Hematopoietic multipotent progenitor cell treated with erythropoietin and hydrocortisone succinate and interleukin-3 and kit ligand, for 17 days (in vitro differentiated cells): ENCODE data around the gene HLTF.
A peak's percentile ranks its signal among the peaks of the same experiment; 100 is the strongest.

Experiments
- DNase-seq: peaks from one replicate; pipeline ENCODE4 v3.0.0-alpha.2; 2015; ENCODE audit warnings: low spot score

Gene HLTF

DNA sequence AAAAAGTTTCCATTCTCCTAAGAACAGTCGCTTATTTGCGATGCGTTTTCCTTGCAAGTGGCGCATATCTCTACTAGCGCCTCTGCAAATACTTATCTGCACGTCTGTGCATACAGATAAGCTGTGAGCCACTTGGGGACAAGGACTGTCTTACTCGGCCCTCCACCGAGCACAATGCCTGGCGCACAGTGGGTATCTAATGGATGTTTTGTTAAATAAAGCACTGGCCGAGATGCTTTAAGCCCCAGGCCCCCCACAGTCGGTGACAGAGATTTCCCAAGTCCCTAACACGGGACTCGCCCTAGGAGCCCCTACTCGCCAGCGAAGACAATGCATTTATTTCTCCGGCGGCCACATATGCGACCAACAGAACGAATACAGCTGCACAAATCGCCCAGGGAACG, 503 bp downstream of the HLTF start:
- peak; percentile 62 for DNase-seq

DNA sequence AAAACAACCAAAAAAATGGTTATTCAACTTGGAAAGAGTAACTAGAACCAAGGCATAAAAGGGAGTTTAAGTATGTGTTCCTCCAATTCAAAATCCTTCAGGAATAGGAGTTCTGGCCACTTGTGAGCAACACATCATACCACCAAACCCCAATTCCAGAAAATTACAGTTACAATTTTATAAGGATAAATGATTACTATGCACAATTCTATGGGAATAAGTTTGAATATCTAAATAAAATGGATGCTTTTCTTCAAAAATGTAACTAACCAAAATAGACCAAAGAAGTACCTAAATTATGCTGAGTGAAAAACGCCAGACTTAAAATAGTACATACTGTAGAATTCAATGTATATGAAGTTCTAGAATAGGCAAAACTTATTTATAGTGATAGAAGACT, 4.6 kb downstream of the HLTF start:
- DNase-seq: no peak

DNA sequence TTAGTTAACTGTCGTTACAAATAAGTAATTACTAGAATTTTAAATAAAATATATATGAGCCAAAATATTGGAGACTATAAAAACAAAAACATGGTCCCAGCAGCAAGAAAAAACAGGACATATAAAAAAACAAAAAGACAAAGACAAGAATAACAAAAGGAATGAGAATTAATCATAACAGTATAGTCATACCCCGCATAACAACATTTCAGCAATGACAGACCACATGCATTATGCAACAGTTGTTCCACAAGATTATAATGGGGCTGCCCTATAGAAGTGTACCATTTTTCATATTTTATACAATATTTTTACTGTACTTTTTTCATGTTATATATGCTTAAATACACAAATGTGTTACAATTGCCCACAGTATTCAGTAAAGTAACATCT, 5.6 kb downstream of the HLTF start:
- no peak for DNase-seq

DNA sequence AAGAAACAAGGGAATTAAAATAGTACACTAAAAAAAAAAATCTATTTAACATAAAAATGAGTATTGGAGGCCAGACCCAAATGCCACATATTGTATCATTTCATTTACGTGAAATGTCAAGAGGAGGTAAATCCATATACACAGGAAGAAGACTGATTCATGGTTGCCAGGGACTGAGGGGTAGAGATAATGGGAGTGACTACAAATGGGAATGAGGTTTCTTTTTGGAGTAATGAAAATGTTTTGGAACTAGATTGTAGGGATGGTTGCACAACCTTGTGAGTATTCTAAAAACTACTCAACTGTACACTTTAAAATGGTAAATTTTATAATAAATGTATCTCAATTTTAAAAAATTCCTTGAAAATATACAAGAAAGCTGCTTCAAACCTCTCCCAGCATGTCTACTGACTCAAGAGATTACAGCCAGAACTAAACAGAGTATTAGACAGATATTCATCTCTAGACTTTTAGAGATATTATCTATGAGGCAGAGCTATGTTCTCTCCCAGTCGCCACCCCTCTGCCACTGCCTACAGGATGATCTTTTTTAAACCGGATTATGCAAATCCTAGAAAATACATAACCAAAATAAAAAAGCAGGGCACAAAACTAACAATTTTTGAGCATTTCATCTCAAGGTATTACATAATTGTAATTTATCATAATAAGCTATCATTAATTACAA, 6.2 kb downstream of the HLTF start:
- no peak for DNase-seq

DNA sequence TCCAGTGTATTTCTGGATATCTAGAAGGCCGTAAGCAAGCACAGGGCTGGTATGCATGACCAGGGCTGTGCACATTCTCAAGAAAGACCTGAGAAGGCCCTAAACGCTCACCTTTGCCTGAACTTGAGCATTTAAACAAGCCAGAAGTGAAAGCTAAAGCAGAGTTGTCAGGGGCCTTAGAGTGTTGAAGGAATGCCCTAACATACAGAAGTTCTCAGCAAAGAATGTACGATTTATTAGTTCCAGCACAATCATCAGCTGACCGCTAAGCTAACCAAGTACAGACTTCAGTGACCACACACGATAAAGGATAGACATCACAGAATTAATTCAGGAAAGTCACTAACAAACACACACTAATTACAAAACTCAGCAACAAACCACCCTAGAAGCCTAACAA, 8.7 kb downstream of the HLTF start:
- DNase-seq: no peak

DNA sequence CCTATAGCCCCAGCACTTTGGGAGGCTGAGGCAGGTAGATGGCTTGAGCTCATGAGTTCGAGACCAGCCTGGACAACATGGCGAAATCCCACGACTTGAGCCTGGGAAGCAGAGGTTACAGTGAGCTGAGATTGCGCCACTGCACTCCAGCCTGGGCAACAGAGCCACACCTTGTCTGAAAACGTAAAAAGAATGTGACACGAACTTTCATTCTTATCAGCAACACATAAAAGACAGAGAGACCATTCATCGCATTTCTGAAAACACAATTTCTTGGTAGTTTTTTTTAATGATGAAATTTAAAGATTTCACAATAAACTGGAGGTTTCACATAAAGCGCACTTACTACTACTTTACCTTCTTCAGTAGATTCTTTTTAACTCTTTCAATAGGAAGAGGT, 18.4 kb downstream of the HLTF start:
- DNase-seq: no peak

DNA sequence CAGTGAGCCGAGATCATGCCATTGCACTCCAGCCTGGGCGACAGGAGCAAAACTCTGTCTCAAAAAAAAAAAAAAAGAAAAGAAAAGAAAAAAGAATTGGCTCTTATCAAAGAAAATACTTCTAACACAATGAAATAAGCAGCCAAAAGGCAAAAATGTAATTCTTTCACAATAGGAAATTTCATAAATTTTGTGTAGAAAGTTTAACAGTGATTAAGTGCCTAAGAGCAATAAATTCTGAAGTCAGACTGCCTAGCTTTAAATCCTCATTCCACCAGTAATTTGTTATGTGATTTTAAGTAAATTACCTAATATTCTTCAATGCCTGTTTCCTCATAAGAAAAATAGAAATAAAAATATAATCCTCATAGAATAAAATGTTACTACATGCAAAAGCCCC, 24.6 kb downstream of the HLTF start:
- no peak for DNase-seq

DNA sequence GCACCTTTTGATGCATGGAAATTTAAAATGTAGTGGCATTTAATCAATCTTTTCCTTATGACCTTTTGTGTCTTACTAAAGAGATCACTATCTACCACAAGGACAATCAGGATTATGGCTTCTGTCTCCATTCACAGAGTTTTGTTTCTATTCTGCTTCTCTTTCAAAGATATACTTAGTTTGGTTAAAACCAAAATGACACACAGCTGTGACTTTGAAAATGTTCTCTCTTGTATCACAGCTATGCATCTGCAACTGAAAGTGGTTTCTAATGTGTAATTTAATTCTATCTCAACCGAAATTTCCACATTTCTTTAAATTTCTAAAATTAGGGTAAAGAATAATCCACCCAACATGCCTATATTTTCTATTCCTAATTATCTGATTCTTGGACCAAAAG, 27.7 kb downstream of the HLTF start:
- no peak for DNase-seq

DNA sequence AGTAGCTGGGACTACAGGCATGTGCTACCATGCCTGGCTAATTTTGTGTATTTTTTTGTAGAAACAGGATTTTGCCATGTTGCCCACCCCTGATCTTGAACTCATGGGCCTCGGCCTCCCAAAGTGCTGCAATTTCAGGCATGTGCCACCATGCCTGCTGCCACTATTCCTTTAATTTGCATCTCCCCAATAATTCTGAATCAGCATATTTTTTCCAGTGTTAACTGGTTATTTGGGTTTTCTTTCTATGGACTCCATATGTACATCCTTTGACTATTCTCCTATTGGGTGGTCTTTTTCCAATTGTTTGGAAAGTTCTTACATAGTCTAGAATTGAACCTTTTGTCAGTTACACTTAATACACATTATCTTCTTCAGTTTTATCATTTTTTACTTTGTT, 28.1 kb downstream of the HLTF start:
- no peak for DNase-seq

DNA sequence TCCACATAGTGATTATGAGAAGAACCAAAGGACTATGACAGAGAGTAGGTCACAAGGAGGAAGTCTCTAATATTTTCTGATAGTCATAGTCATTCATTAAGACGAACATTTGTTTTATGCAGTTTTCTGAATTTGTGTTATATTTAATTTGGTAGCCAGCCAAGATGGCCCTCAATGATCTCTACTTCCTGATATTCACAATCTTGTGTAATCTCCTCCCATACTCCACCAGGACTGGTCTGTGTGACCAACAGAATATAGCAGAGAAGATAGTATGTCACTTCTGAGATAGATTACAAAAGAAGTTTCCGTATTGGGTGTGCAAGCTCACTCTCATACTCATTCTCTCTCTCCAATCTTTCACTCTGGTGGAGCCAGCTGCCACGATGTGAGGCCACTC, 30.8 kb downstream of the HLTF start:
- no peak for DNase-seq

DNA sequence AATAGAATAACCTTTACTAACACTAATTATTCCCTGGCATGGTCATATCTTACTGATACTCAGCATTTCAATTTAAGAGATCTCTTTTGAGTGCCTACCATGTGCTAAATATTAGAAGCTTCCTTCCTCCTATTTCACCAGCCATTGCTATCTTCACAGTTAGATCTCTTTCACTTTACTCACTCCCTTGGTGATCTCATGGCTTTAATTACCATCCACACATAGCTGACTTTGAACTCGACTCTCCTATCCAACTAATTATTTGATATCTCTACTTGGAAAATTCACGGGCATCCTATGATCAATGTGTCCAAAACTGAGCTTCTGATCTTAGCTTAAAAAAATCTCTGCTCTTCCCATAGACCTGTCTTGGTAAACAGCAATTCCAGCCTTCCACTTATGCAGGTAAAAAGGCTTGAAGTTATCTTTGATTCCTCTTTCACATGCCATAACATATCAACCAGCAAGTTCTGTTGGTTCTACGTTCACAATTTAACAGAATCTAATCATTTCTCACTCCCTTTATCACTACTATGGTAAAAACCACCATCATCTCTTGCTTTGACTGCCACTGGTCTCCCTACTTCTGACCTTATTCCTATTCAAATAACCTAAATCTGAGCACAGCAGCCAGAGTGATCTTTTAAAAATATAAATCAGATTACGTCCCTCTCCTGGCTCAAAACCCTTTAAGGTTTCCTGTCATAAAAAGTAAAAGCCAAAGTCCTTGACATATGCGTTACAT, 41.8 kb downstream of the HLTF start:
- DNase-seq: no peak

DNA sequence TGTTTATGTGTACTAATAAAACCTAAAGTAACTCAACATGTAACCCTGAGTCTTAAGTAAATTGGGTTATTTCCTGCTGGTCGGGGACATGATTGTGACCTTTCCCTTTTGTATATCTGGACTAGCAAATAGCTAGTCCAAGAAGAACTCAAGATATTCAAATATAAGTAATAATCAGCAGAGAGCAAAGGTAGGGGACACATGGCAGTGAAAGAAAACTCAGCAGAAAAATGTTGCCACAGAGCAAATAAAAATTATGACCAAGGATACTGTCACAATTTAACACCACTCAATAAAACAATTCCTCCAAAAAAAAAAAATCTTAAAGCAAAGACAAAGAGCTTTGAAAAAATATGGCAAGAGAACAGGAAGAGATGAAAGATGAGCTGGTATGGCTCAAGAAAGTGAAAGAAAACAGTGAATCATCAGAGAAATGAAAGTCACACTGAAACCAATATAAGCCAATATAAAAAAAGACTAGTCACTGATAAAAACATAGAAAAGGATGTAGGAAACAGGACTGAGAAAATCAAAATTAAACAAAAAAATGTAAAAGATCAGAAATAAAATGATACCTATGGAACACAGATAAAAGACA, 43.4 kb downstream of the HLTF start:
- DNase-seq: no peak

DNA sequence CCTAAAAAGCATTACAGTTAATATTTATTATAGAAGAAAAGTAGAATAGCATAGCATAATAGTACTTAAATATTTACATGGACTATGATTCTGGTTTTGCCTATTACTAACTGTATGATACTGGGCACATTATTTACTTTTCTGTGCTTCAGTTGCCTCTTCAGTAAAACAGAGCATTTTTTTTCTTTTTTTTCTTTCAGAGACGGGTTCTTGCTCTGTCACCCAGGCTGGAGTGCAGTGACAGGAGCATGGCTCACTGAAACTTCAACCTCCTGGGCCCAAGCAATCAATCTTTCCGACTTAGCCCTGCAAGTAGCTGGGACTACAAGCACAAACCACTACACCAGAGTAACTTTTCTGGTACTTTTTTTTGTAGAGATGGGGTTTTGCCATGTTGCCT, 48.0 kb downstream of the HLTF start:
- no peak for DNase-seq

DNA sequence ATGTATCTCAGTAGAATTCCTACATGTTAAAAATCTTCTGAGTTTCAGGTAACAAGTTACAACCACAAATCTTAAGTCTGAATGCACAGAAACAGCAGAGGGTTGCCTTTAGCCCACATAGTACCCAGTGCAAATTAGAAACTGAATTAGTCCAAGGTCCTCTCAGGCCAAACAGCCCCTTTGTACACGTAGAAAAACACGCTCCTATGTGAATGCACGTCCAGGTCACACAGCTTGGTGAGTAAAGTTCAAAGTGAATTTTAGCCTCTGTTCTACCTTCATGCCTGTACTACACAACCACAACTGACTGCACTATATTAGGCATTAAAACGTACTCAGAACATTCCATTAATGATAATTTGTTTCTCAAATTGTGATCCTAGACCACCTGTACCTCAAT, 48.6 kb downstream of the HLTF start:
- DNase-seq: no peak

DNA sequence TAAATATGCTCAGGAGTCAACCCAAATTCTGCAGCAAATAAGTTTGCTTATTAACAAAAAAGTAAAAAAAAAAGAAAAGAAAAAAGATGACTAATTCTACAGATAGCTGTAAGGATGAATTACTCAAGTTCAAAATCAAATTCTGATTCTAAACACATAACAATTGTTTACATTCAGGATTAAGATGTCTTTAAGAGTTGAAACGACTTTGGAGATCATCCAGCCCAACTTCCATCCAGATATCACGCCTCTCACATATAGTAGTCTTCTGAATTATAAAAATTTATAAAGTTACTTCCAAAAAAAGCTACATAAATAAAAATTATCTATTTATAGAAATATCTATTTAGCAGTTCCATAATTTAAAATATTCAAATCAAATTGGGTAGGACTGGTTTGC, 55.2 kb downstream of the HLTF start:
- DNase-seq: no peak

DNA sequence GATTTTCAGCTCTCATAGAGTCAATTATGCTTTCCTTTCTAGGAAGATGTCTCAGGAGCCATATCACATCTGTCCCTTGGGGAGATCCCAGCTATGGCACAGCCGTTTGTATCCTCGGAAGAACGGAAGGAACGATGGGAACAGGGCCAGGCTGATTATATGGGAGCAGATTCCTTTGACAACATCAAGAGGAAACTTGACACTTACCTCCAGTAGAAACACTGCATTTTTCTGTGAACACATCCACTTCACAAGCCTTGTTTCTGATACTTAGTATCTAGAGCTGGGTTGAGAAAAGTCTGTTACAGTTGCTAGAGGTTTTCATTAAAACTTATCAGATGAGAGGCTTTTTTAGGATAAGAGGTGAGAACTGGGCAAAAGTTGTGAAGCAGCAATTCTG, 59.6 kb downstream of the HLTF start:
- no peak for DNase-seq

DNA sequence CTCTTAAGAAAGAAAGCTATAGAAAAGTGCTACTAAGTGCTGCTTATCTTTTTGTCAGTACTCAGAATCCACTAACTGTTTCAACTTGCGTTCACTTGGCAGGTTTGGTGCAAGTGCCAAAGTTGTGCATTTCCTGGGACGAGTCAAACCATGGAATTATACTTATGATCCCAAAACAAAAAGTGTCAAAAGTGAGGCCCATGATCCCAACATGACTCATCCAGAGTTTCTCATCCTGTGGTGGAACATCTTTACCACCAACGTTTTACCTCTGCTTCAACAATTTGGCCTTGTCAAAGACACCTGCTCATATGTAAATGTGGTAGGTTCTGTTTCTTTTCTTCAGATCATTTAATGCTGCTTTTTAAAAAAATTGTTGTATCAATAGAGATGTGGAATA, 62.4 kb downstream of the HLTF start:
- no peak for DNase-seq

DNA sequence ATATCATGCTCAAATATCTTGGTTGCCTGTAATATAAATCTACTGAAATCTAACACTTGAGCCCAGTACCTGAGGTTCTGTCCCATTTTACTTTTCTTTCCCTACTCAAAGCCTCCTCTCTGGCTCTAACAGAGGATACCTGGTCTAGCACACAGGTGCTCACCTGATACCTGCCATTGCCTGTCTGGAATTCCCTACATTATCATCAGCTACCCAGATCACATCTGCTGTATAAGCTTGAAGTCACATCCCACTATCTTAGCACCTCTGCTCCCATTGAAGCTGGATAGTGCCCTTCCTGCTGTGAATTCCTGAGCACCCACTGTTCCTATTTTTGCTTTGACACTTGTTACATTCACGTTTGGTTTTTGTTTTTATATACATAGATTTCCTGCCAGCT, 64.5 kb downstream of the HLTF start:
- DNase-seq: no peak

DNA sequence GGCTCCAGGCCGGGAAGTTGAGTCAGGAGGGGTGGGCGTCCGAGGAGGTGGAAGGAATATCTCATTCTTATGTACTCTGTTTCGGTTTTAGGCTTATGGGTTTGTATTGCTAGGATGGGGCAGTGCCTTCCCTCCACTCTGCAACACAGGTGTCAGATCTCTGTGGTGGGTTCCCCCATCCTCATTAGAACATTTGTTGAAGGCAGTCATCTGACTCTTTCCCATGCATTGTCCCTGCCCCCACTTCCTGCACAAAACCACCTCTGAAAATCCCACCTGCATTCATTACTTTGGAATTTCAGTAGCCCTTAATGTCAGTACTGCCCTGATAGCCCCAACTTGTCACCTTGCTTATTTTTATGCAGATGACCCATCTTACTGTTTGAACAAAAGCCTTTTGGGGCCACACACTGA, 65.5 kb downstream of the HLTF start:
- DNase-seq: no peak

DNA sequence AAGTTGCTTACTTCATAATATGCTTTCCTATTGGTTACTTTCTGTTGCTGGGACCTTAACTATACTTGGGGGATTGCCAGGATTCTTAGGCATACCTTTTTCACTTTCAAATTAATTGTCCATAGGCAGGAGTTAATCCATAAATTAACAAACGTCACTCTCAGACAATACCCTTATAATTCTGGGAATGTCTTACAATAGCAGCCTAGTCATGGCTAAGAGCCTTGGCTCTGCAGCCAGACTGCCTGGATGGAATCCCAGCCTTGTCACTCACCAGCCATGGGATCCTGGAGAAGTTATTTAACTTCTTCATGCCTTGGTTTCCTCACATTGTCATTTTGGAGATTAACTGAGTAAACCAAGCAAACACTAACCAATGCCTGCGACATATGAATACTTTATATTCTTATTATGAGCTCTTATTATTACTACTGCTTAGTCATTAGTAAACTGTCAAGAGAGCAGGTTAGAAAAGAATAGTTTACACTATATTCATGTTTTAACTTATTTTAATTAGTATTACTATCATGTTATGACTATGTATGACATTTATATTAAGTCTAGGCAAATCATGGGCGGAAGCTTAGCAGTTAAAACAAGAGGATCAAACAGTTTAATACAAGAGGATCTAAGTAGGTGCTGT, 66.0 kb downstream of the HLTF start:
- no peak for DNase-seq

DNA sequence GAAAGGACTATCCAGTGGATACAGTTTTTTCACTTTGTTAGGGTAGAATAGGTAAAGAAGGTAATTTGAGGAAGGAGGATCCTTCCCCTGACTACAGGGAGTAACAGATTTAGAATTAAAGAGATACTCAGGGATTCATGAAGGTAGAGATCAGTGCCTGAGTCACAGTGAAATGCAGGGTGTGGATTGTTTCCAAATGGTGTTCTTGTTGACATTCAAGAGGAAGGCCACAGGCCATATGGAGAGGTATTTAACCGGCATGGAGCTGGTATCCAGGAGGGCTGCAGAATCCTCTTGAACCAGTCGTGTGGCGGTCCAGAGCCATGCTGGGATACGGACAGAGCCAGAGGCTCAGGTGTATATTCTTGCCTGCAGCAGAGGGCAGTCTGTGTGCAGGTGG, 66.8 kb downstream of the HLTF start:
- DNase-seq: no peak

DNA sequence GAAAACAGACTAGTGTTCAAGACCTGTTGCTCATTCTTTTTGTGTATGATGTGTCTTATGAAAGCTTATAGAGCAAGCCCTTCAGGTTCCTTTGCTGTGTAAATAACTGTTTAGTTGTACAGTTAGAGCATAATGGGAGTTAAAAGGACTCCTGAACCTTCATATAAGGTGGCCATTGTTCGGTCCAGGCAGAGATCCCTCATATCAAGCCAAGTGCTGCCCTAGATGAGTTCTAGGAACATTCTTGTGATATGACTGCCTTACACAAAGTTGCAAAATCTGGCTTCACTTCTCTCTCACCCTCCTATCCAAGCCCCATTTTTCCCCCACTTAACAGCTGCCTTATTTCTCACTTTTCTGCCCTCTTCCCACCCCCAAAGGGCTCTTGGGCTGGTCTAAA, 68.1 kb downstream of the HLTF start:
- DNase-seq: no peak
